ENCODE measurements around the gene IGSF3. TPM values are rescaled to one million over a fixed set of nuclear protein-coding genes. Genes with fewer than 3 reads are reported as not detected.
"Not testable (repeated sequence)": the region's sequence is repeated elsewhere in the genome, so short reads cannot be mapped to it uniquely, and the experiment has no call there.

The IGSF3 gene
- total RNA-seq, 1 donor from 2014 or later, result 19.9 TPM

- H3K4me3 ChIP-seq; H3K9me3 ChIP-seq (replicated peaks); DNase-seq; H3K27ac ChIP-seq (replicated peaks); H3K36me3 ChIP-seq; intact Hi-C loops (cut with micrococcal nuclease); H3K27me3 ChIP-seq (ENCODE audit: low read depth): not testable (repeated sequence)
- H3K4me1 ChIP-seq, result peaks cover 18% of the 10 kb centered on the region
Observed at GRCh38 chr1:116589101-116589735, 78.3 kb downstream of the IGSF3 start.

DNA sequence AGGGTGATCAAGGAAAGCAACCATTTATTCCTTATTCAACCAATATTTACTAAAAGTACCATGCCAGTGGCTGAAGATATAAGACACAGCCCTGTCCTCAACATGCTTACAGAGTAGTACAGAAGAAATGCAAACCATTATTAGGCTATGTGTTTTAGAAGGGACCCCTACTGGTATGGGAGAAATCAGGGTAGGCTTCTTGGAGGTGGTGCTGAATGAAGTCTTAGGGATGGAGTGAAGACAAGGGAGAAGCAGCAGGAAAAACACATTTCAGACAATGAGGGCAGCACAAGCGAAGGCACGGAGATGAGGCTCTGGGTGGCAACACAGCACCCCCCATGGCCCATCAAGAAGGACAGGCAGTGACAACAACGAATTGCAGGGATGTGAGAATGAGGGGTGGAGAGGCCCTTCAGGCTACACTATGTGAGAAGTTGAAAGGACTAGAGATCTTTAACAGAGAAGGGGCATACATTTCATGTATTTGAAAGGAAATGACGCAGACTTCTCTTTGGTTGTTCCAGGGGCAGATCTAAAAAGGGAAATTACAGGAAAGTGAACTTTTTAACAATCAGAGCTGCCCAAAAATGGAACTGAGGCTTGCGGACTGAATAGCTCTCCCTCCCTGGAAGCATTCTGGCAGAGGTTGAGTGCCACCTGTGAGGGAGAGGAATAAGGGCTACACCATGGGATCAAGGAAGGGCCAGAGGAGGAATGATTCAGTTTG is 79.9 kb downstream of the IGSF3 start:
- H3K4me3 ChIP-seq, result no peak overlapping the region
- no peak for DNase-seq
- TF ChIP-seq, protein P1, sequence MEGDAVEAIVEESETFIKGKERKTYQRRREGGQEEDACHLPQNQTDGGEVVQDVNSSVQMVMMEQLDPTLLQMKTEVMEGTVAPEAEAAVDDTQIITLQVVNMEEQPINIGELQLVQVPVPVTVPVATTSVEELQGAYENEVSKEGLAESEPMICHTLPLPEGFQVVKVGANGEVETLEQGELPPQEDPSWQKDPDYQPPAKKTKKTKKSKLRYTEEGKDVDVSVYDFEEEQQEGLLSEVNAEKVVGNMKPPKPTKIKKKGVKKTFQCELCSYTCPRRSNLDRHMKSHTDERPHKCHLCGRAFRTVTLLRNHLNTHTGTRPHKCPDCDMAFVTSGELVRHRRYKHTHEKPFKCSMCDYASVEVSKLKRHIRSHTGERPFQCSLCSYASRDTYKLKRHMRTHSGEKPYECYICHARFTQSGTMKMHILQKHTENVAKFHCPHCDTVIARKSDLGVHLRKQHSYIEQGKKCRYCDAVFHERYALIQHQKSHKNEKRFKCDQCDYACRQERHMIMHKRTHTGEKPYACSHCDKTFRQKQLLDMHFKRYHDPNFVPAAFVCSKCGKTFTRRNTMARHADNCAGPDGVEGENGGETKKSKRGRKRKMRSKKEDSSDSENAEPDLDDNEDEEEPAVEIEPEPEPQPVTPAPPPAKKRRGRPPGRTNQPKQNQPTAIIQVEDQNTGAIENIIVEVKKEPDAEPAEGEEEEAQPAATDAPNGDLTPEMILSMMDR (IDR thresholded peaks at IDR 0.05; ENCODE audit: borderline replicate concordance), result no peak
- peak overlapping the region; percentile 36 for H3K27ac ChIP-seq (replicated peaks)
- intact Hi-C loops (cut with micrococcal nuclease), result no loop called here
- no peaks in the 10 kb centered on the region for H3K9me3 ChIP-seq (replicated peaks)
- H3K4me1 ChIP-seq, result peaks cover 12% of the 10 kb centered on the region
- H3K36me3 ChIP-seq, result peaks cover 9% of the 10 kb centered on the region
- H3K27me3 ChIP-seq (ENCODE audit: low read depth), result no peaks in the 10 kb centered on the region

DNA sequence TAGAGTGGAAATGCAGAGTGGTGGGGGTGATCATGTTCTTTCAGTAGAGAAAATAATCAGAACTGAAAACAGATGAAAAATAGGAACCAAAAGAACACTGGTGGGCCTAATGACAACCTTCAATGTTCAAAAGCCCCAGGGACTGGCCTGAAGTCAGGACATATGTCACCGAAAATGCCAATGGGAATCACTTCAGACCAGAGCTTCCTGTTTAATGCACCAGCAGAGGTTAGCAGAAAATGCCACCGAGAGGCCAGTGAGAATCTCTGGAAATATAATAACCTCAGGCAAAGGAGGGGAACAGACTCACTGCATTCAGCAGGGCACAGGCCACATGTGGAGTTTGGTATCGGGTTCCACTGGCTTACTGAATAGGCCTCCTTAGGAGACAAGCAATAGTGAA is 80.8 kb downstream of the IGSF3 start:
- H3K27ac ChIP-seq (replicated peaks), result no peak overlapping the region
- H3K27me3 ChIP-seq (ENCODE audit: low read depth), result no peaks in the 10 kb centered on the region
- TF ChIP-seq, protein P1 (IDR thresholded peaks at IDR 0.05; ENCODE audit: borderline replicate concordance), result no peak
- H3K4me3 ChIP-seq, result no peak overlapping the region
- intact Hi-C loops (cut with micrococcal nuclease), result no loop called here
- no peak for DNase-seq
- no peaks in the 10 kb centered on the region for H3K9me3 ChIP-seq (replicated peaks)
- H3K36me3 ChIP-seq, result peaks cover 9% of the 10 kb centered on the region
- peaks cover 8% of the 10 kb centered on the region for H3K4me1 ChIP-seq

DNA sequence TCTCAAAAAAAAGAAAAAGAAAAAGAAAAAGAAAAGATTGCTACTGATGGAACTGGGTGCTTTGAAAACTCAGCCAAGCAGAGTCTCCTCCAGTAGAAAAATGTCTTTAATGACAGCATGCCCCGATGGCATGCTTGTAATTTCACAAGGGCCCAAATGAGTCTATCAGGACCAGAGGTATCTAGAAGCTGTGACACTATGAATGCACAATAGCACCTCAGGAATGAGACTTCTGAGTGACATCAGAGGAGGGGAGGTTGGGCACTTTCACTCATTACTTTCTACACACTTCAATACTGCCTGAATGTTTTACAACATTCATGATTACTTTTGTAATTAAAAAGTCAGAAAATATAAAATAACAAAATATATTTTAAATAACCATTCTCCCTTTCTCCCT is 81.6 kb downstream of the IGSF3 start:
- Histone ChIP-seq H3K36me3 (peaks cover 9% of the 10 kb centered on the region), H3K27ac (replicated peaks) (no peak overlapping the region), H3K4me1 (peaks cover 10% of the 10 kb centered on the region), H3K9me3 (replicated peaks) (no peaks in the 10 kb centered on the region), H3K27me3 (ENCODE audit: low read depth) (no peaks in the 10 kb centered on the region), H3K4me3 (no peak overlapping the region)
- TF ChIP-seq, protein P1 (IDR thresholded peaks at IDR 0.05; ENCODE audit: borderline replicate concordance), result no peak
- no peak for DNase-seq
- intact Hi-C loops (cut with micrococcal nuclease), result no loop called here

DNA sequence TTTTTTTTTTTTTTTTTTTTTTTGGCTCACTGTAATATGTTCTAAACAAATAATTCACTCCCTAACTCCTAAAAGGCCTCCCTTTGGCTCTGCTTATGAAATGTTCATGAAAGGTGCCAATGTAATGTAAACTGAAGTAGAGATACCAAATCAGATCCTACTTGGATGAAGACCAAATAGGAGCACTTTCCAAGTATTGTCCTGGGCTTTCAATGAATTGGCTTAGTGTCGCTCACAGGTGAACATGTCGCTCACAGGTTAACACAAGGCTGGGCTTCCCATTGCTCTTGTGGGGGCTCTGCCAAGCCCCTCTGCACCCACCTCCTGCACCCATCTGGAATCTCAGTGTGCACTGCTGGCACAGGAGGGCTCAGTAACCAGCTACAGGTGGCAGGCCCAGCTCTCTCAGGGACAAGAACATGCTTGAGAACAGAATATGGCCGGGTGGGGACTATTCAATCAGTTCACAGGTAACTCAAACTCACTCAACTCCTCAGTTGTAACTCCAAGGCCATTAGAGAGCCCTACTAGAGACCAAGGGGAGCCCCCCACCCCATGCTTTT is 86.1 kb downstream of the IGSF3 start:
- intact Hi-C loops (cut with micrococcal nuclease), result no loop called here

More for the DNA sequence above, 86.1 kb downstream of the IGSF3 start:
- TF ChIP-seq, protein P1 (IDR thresholded peaks at IDR 0.05; ENCODE audit: borderline replicate concordance), result no peak
- Histone ChIP-seq H3K4me1 (peaks cover 26% of the 10 kb centered on the region), H3K27ac (replicated peaks) (no peak overlapping the region), H3K4me3 (no peak overlapping the region), H3K27me3 (ENCODE audit: low read depth) (no peaks in the 10 kb centered on the region), H3K9me3 (replicated peaks) (no peaks in the 10 kb centered on the region), H3K36me3 (peaks cover 21% of the 10 kb centered on the region)
- no peak for DNase-seq
